Testis (tissue), 3 donors: Measurements from ENCODE around the gene FOXRED2. TPM values are rescaled to one million over a fixed set of nuclear protein-coding genes. Genes with fewer than 3 reads are reported as not detected.

Source experiments
- DNase-seq: peaks from one replicate; pipeline ENCODE4 v3.0.0-alpha.2; 2019
- H3K27ac ChIP-seq, 2 donors: fragments of 200-600 bp; sonication (generic); one replicate each; pipeline ENCODE4 v1.5.1; 2019
- H3K27me3 ChIP-seq: fragments of 200-600 bp; sonication (generic); one replicate; pipeline ENCODE4 v1.5.1; 2019
- H3K36me3 ChIP-seq: fragments of 200-600 bp; sonication (generic); one replicate; pipeline ENCODE4 v1.5.1; 2017; ENCODE audit warnings: low read depth; ENCODE audit errors: missing control alignments
- H3K4me1 ChIP-seq: fragments of 200-600 bp; sonication (generic); one replicate; pipeline ENCODE4 v1.5.1; 2019
- H3K4me3 ChIP-seq, 2 donors: fragments of 200-600 bp; sonication (generic); one replicate each; pipeline ENCODE4 v1.5.1; 2017 to 2019
- H3K9me3 ChIP-seq: fragments of 200-600 bp; sonication (generic); one replicate; pipeline ENCODE4 v1.5.1; 2017
- CTCF ChIP-seq, 3 experiments: fragments of 450-650 bp in 2 of 3; fragments of 200-600 bp in 1 of 3; sonication (generic) in 1 of 3; IDR thresholded peaks; one replicate each; pipeline ENCODE4 v1.5.1; 2016 to 2019; ENCODE audit warnings: antibody characterized with exemption in 3 of 3, mild to moderate bottlenecking in 2 of 3, moderate library complexity in 1 of 3
- POLR2A ChIP-seq: fragments of 450-650 bp; IDR thresholded peaks from one replicate; pipeline ENCODE4 v1.6.1; 2017; ENCODE audit warnings: antibody characterized with exemption, mild to moderate bottlenecking, moderate library complexity
- WGBS, 2 donors: methylation state at CpG; one replicate each; pipeline ENCODE4 v1.1.5; 2018; 5-methylcytosine and 5-hydroxymethylcytosine counted together
- intact Hi-C: fragments of 100-400 bp; cut with DNase I; formaldehyde crosslinking; loops from one replicate; pipeline ENCODE4 v1.15.1; 2023; ENCODE audit warnings: low total_unique reads
- polyA plus RNA-seq: library from polyadenylated mRNA; stranded (reverse); fragments of 350-450 nt; fragmentation: Illumina TruSeq; extraction: RNeasy Lipid Tissue Mini Kit (QIAGEN cat#74804); gene quantifications from one replicate; pipeline ENCODE4 v1.2.3, GENCODE V29; 2014; ENCODE audit warnings: low read depth, low replicate concordance; ENCODE audit not compliant: insufficient read depth
- total RNA-seq, 2 donors: library from RNA; depleted of rRNA; stranded (reverse); fragments of >200 nt; gene quantifications; one replicate each; pipeline ENCODE4 v1.2.3, GENCODE V29; 2016

FOXRED2 gene
- total and polyA plus RNA-seq, 3 donors from 2014 or later = 17.7 to 34.6 (median 23.8) TPM

- Histone ChIP-seq H3K9me3 (no peaks in the 10 kb centered on the region), H3K4me1 (no peaks in the 10 kb centered on the region), H3K27me3 (no peaks in the 10 kb centered on the region), H3K27ac (no peak overlapping the region), H3K4me3 (no peak overlapping the region), H3K36me3 (no peaks in the 10 kb centered on the region)
- TF ChIP-seq CTCF (IDR thresholded peaks at IDR 0.05) (no peak), POLR2A (no peak)
- intact Hi-C loops = no loop called here
- 61 to 68% methylated on average over 5 of the region's 5 CpGs for WGBS, 2 donors
- DNase-seq = no peak
These were observed 42.2 kb upstream of the FOXRED2 start for GRCh38 chr22:36549033-36549432.

- H3K27ac ChIP-seq = no peak overlapping the region
- H3K4me1 ChIP-seq = no peaks in the 10 kb centered on the region
- no peaks in the 10 kb centered on the region for H3K36me3 ChIP-seq
- intact Hi-C loops = no loop called here
- no peaks in the 10 kb centered on the region for H3K27me3 ChIP-seq
- 50 to 55% methylated on average over 8 to 14 of the region's 14 CpGs for WGBS, 2 donors
- no peak overlapping the region for H3K4me3 ChIP-seq
- no peak for TF ChIP-seq CTCF (IDR thresholded peaks at IDR 0.05)
- no peak for TF ChIP-seq POLR2A
- no peaks in the 10 kb centered on the region for H3K9me3 ChIP-seq
- no peak for DNase-seq
These were observed 41.8 kb upstream of the FOXRED2 start for GRCh38 chr22:36548606-36549005.

GRCh38 chr22:36546932-36547331, 40.1 kb upstream of the FOXRED2 start:
- intact Hi-C loops = no loop called here
- Histone ChIP-seq H3K27ac (no peak overlapping the region), H3K4me3 (no peak overlapping the region), H3K4me1 (no peaks in the 10 kb centered on the region), H3K36me3 (no peaks in the 10 kb centered on the region), H3K9me3 (no peaks in the 10 kb centered on the region), H3K27me3 (no peaks in the 10 kb centered on the region)
- DNase-seq = no peak
- WGBS, 2 donors = 52 to 56% methylated on average over 6 of the region's 6 CpGs
- TF ChIP-seq CTCF (IDR thresholded peaks at IDR 0.05) (no peak), POLR2A (no peak)

- Histone ChIP-seq H3K36me3 (no peaks in the 10 kb centered on the region), H3K27me3 (no peaks in the 10 kb centered on the region), H3K27ac (no peak overlapping the region), H3K9me3 (no peaks in the 10 kb centered on the region), H3K4me3 (no peak overlapping the region), H3K4me1 (no peaks in the 10 kb centered on the region)
- DNase-seq = peak; percentile 46
- intact Hi-C loops = no loop called here
- WGBS, 2 donors = 31 to 35% methylated on average over 23 of the region's 23 CpGs
- no peak for TF ChIP-seq POLR2A
- TF ChIP-seq CTCF (IDR thresholded peaks at IDR 0.05) = peak in 2 of 3 experiments; percentile 13 to 40
These were observed 39.4 kb upstream of the FOXRED2 start for GRCh38 chr22:36546092-36546804.

- 82 to 93% methylated on average over 8 to 11 of the region's 11 CpGs for WGBS, 2 donors
- H3K9me3 ChIP-seq = no peaks in the 10 kb centered on the region
- no peaks in the 10 kb centered on the region for H3K4me1 ChIP-seq
- no peaks in the 10 kb centered on the region for H3K27me3 ChIP-seq
- H3K4me3 ChIP-seq = no peak overlapping the region
- TF ChIP-seq POLR2A (no peak), CTCF (IDR thresholded peaks at IDR 0.05) (no peak)
- no peak for DNase-seq
- H3K36me3 ChIP-seq = no peaks in the 10 kb centered on the region
- intact Hi-C loops = no loop called here
- no peak overlapping the region for H3K27ac ChIP-seq
These were observed 37.3 kb upstream of the FOXRED2 start for GRCh38 chr22:36544107-36544620.
